Parathyroid adenoma (tissue), 2 donors: ENCODE measurements around the gene PCNP.
"Not testable (repeated sequence)": the region's sequence is repeated elsewhere in the genome, so short reads cannot be mapped to it uniquely, and the experiment has no call there.

Source experiments
- H2AFZ ChIP-seq: fragments of 300-600 bp; sonication (generic); one replicate; pipeline ENCODE4 v1.7.0; 2017; ENCODE audit warnings: antibody characterized with exemption, mild to moderate bottlenecking
- H3K27ac ChIP-seq: fragments of 300-600 bp; sonication (generic); one replicate; pipeline ENCODE4 v1.7.0; 2017
- H3K27me3 ChIP-seq: fragments of 300-600 bp; sonication (generic); one replicate; pipeline ENCODE4 v1.7.0; 2017; ENCODE audit warnings: low read length; ENCODE audit not compliant: control insufficient read depth, insufficient read depth
- H3K36me3 ChIP-seq: fragments of 300-600 bp; sonication (generic); one replicate; pipeline ENCODE4 v1.7.0; 2017; ENCODE audit warnings: low read length; ENCODE audit not compliant: control insufficient read depth, insufficient read depth
- H3K4me1 ChIP-seq: fragments of 300-600 bp; sonication (generic); one replicate; pipeline ENCODE4 v1.7.0; 2017; ENCODE audit warnings: control low read depth
- H3K4me2 ChIP-seq: fragments of 300-600 bp; sonication (generic); one replicate; pipeline ENCODE4 v1.7.0; 2017; ENCODE audit warnings: low read length
- H3K4me3 ChIP-seq: fragments of 300-600 bp; sonication (generic); one replicate; pipeline ENCODE4 v1.7.0; 2017; ENCODE audit warnings: low read depth, low read length
- H3K79me2 ChIP-seq: fragments of 300-600 bp; sonication (generic); one replicate; pipeline ENCODE4 v1.7.0; 2017; ENCODE audit warnings: control low read depth
- H3K9ac ChIP-seq: fragments of 300-600 bp; sonication (generic); one replicate; pipeline ENCODE4 v1.7.0; 2017; ENCODE audit warnings: mild to moderate bottlenecking
- H3K9me3 ChIP-seq: fragments of 300-600 bp; sonication (generic); one replicate; pipeline ENCODE4 v1.7.0; 2017; ENCODE audit warnings: low read length; ENCODE audit not compliant: control insufficient read depth
- CTCF ChIP-seq: fragments of 300-600 bp; sonication (generic); IDR thresholded peaks from one replicate; pipeline ENCODE4 v1.7.0; 2017; ENCODE audit warnings: antibody characterized with exemption, mild to moderate bottlenecking
- donor health status: primary hyperparathyroidism.

The PCNP gene

DNA sequence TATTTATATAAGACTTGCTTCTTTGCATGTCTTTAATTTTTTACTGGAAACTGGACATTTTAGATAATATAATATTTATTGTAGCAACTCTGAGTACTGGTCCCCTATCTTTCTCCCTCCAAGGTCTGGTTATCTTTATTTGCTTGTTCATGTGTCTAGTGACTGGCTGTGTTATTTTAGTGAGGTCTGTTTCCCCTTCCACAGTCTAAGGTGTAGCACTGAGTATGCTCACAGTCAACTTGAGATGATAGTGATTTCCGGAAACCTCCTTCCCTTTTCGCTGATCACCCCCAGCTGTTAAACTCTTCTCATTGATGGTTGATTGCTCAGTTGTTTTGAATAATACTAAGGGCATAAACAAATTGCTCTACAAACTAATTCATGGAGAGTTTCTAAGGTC, 37.0 kb downstream of the PCNP start:
- no peaks in the 10 kb centered on the region for H3K79me2 ChIP-seq
- H3K27me3 ChIP-seq, result no peaks in the 10 kb centered on the region
- H3K4me3 ChIP-seq, result no peak overlapping the region
- no peak overlapping the region for H3K9ac ChIP-seq
- no peaks in the 10 kb centered on the region for H3K9me3 ChIP-seq
- H3K27ac ChIP-seq, result no peak overlapping the region
- no peak for TF ChIP-seq CTCF
- H3K36me3 ChIP-seq, result no peaks in the 10 kb centered on the region
- H3K4me2 ChIP-seq, result no peak overlapping the region
- H3K4me1 ChIP-seq, result no peaks in the 10 kb centered on the region
- H2AFZ ChIP-seq, result no peak overlapping the region

DNA sequence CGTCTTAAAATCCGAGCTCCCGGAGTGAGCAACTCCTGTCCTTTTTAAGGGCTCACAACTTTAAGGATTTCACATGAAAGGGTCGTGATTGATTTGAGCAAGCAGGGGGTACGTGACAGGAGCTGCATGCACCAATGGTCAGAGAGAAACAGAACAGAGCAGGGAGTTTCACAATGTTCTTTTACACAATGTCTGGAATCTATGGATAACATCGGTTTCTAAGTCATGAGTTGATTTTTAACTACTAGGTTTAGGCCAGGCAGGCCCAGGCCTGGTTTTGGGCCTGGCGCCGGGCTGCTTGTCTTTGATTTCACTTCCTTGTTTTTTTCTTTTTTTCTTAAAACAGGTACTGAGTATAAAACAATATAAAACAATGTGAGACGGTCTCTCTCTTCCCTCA, 39.0 kb downstream of the PCNP start:
- not testable (repeated sequence) for H3K79me2 ChIP-seq, H3K27me3 ChIP-seq, H3K27ac ChIP-seq, H3K9me3 ChIP-seq, H2AFZ ChIP-seq, H3K4me3 ChIP-seq, H3K9ac ChIP-seq, H3K4me1 ChIP-seq, H3K36me3 ChIP-seq, H3K4me2 ChIP-seq

- Histone ChIP-seq H3K4me3 (no peak overlapping the region), H3K4me1 (no peaks in the 10 kb centered on the region), H3K79me2 (no peaks in the 10 kb centered on the region), H3K9ac (no peak overlapping the region), H2AFZ (no peak overlapping the region), H3K36me3 (no peaks in the 10 kb centered on the region), H3K27me3 (no peaks in the 10 kb centered on the region), H3K9me3 (no peaks in the 10 kb centered on the region), H3K4me2 (no peak overlapping the region), H3K27ac (no peak overlapping the region)
- TF ChIP-seq CTCF, result no peak
These were observed 41.5 kb downstream of the PCNP start for GRCh38 chr3:101615525-101615924.

DNA sequence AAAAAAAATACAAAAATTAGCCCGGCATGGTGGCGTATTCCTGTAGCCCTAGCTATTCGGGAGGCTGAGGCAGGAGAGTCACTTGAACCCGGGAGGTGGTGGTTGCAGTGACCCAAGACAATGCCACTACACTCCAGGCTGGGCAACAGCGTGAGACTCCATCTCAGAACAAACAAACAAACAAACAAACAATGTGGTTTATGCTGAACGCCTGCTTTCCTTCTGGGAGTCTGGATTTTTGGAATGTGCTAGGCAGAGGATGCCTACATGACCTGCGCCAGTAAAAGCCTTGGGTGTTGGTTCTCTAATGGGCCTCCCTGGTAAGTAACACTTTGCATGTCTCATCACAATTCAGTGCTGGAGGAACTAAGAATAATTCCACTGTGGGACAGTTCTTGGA, 43.5 kb downstream of the PCNP start:
- no peak overlapping the region for H3K4me3 ChIP-seq
- H3K79me2 ChIP-seq, result no peaks in the 10 kb centered on the region
- H3K27ac ChIP-seq, result no peak overlapping the region
- no peak overlapping the region for H3K9ac ChIP-seq
- no peak for TF ChIP-seq CTCF
- H3K4me1 ChIP-seq, result no peaks in the 10 kb centered on the region
- no peaks in the 10 kb centered on the region for H3K27me3 ChIP-seq
- no peaks in the 10 kb centered on the region for H3K9me3 ChIP-seq
- no peak overlapping the region for H3K4me2 ChIP-seq
- H2AFZ ChIP-seq, result no peak overlapping the region
- no peaks in the 10 kb centered on the region for H3K36me3 ChIP-seq

DNA sequence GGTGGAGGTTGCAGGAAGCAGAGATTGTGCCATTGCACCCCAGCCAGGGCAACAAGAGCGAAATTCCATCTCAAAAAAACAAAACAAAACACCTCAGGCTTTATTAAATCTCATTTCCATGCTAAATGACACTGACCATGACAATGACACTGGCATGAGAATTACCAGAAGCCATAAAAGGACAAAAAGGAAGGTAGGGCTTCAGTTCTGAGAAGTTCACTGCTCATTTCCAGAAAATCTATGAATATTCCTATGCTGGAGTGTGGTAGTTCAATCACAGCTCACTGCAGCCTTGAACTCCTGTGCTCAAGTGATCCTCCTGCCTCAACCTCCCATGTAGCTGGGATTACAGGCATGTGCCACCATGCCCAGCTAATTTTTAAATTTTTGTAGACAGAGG, 44.7 kb downstream of the PCNP start:
- H2AFZ ChIP-seq, result no peak overlapping the region
- H3K4me2 ChIP-seq, result no peak overlapping the region
- H3K9me3 ChIP-seq, result no peaks in the 10 kb centered on the region
- no peaks in the 10 kb centered on the region for H3K4me1 ChIP-seq
- no peak for TF ChIP-seq CTCF
- no peaks in the 10 kb centered on the region for H3K36me3 ChIP-seq
- no peaks in the 10 kb centered on the region for H3K79me2 ChIP-seq
- no peaks in the 10 kb centered on the region for H3K27me3 ChIP-seq
- H3K4me3 ChIP-seq, result no peak overlapping the region
- H3K9ac ChIP-seq, result no peak overlapping the region
- no peak overlapping the region for H3K27ac ChIP-seq
